GM15510 (cell line): ENCODE data around the gene INAFM2.

Experiments
- POLR2A ChIP-seq: IDR thresholded peaks from 3 replicates; pipeline ENCODE4 v1.6.1; 2011; ENCODE audit warnings: borderline replicate concordance; ENCODE audit not compliant: insufficient read length; ENCODE audit errors: extremely low read depth

Gene INAFM2

GRCh38 chr15:40366457-40367370, 43.2 kb downstream of the INAFM2 start:
- TF ChIP-seq POLR2A: no peak

- no peak for TF ChIP-seq POLR2A
Measured at GRCh38 chr15:40367371-40367685, 43.8 kb downstream of the INAFM2 start.

- no peak for TF ChIP-seq POLR2A
Measured at GRCh38 chr15:40367686-40368611, 44.5 kb downstream of the INAFM2 start.

GRCh38 chr15:40368719-40369473, 45.4 kb downstream of the INAFM2 start:
- TF ChIP-seq POLR2A: no peak

GRCh38 chr15:40369474-40369869, 46.0 kb downstream of the INAFM2 start:
- TF ChIP-seq POLR2A: no peak

- TF ChIP-seq POLR2A: no peak
Measured at GRCh38 chr15:40369971-40370370, 46.5 kb downstream of the INAFM2 start.

GRCh38 chr15:40372981-40373380, 49.5 kb downstream of the INAFM2 start:
- TF ChIP-seq POLR2A: no peak
